Memory B cell (primary cell): ENCODE results near the gene SRPK1.
"Not testable (repeated sequence)": the region's sequence is repeated elsewhere in the genome, so short reads cannot be mapped to it uniquely, and the experiment has no call there.

Experiments used
- ATAC-seq: fragments of 150-1000 bp; cut with Tn5 transposase; 2 replicates; pipeline ENCODE4 v1.10.0; 2021; ENCODE audit warnings: low read depth, mild to moderate bottlenecking, moderate library complexity
- DNase-seq, 2 donors: peaks; one replicate each; pipeline ENCODE4 v3.0.0; 2022; ENCODE audit warnings: low spot score in 2 of 2
- H3K27ac Mint-ChIP-seq: one replicate; pipeline ENCODE4 v1.8.0; 2022; ENCODE audit warnings: mild to moderate bottlenecking, moderate library complexity, mixed read lengths
- H3K27me3 Mint-ChIP-seq: one replicate; pipeline ENCODE4 v1.8.0; 2022; ENCODE audit warnings: mixed read lengths
- H3K36me3 Mint-ChIP-seq: one replicate; pipeline ENCODE4 v1.8.0; 2022; ENCODE audit warnings: mild to moderate bottlenecking, mixed read lengths
- H3K4me1 Mint-ChIP-seq: one replicate; pipeline ENCODE4 v1.8.0; 2022; ENCODE audit warnings: mixed read lengths
- H3K4me3 Mint-ChIP-seq: one replicate; pipeline ENCODE4 v1.8.0; 2022; ENCODE audit warnings: mild to moderate bottlenecking, moderate library complexity, mixed read lengths
- H3K9me3 Mint-ChIP-seq: one replicate; pipeline ENCODE4 v1.8.0; 2022; ENCODE audit warnings: mixed read lengths

Gene SRPK1

GRCh38 chr6:35919827-35920751, 809 bp downstream of the SRPK1 start:
- Mint-ChIP-seq H3K27ac (peak overlapping the region; percentile 84), H3K9me3 (no peaks in the 10 kb centered on the region), H3K4me3 (peak overlapping the region; percentile 90), H3K27me3 (no peaks in the 10 kb centered on the region), H3K36me3 (peaks cover 2% of the 10 kb centered on the region), H3K4me1 (peaks cover 28% of the 10 kb centered on the region)
- DNase-seq: peak; percentile 7 to 21
- peak; percentile 50 for ATAC-seq

DNA sequence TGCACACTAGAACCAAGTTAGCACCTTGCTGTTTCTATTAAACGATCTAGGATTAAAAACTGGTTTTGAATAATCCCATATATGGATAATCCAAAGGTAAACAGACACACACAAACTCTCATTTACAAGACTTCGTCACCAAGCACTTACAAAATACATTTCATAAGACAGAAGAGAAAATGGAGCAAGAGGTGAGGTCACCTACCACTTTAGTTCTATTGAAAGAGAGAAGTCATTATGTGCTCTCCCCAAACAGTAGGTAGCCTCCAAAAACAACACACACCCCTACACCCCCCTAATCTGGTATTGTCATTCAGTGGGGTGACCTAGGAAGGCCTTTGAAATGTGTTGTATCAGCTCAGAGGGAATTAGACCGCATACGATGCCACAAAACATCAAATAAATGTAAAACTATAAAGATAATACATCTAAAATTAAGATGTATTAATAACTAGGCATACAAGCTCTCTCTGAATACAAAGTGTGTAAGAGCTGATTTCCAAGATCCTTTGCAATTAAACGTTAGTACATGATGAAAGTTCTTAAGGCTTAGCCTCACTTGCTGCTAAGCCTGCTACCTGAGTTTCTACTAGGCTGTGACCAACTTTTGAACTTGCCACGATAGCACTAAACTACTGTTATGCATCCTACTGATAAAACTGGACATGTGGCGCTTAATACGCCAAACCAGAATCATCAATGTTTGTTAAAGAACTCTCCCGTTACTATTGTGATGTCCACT, 1.6 kb downstream of the SRPK1 start:
- DNase-seq: no peak
- Mint-ChIP-seq H3K4me3 (peak overlapping the region; percentile 90), H3K9me3 (no peaks in the 10 kb centered on the region), H3K36me3 (peaks cover 4% of the 10 kb centered on the region), H3K27ac (peak overlapping the region; percentile 84), H3K4me1 (peaks cover 30% of the 10 kb centered on the region), H3K27me3 (no peaks in the 10 kb centered on the region)
- peak; percentile 3 for ATAC-seq

- not testable (repeated sequence) for H3K27ac Mint-ChIP-seq, DNase-seq, H3K9me3 Mint-ChIP-seq, H3K4me3 Mint-ChIP-seq, H3K27me3 Mint-ChIP-seq, ATAC-seq
- H3K36me3 Mint-ChIP-seq: peaks cover 13% of the 10 kb centered on the region
- H3K4me1 Mint-ChIP-seq: peaks cover 25% of the 10 kb centered on the region
Observed at GRCh38 chr6:35916893-35917292, 4.0 kb downstream of the SRPK1 start.

DNA sequence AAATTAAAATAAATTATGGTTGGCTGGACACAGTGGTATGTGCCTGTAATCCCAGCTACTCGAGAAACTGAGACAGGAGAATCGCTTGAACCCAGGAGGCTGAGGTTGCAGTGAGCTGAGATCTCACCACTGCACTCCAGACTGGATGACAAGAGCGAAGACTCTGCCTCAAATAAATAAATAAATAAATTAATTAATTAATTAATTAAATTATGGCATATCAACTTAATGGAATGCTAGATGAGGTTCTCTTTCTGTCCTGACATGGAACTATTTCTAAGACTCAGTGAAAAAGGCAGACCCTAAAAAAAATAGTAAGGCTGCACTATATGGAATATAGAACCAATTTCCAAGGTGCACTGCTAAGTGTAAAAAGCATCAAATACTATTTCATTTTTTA, 4.8 kb downstream of the SRPK1 start:
- peaks cover 1% of the 10 kb centered on the region for H3K9me3 Mint-ChIP-seq
- no peak for ATAC-seq
- H3K27ac Mint-ChIP-seq: no peak overlapping the region
- DNase-seq: no peak
- H3K27me3 Mint-ChIP-seq: no peaks in the 10 kb centered on the region
- peaks cover 25% of the 10 kb centered on the region for H3K4me1 Mint-ChIP-seq
- H3K4me3 Mint-ChIP-seq: no peak overlapping the region
- H3K36me3 Mint-ChIP-seq: peaks cover 15% of the 10 kb centered on the region

DNA sequence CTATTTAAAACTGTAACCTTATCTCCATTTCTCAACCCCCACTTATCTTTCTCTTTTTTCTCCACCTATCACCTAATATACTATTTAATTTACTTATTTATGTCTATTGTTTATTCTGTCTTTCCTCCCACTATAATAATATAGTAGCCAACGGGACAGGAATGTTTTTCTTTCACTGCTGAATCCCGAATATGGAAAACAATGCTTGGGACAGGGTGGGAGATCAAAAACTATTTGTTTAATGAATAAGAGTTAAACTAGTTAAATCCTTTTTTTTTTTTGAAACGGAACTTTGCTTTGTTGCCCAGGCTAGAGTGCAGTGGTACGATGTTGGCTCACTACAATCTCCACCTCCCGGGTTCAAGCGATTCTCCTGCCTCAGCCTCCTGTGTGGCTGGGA, 6.4 kb downstream of the SRPK1 start:
- ATAC-seq: no peak
- peaks cover 19% of the 10 kb centered on the region for H3K4me1 Mint-ChIP-seq
- peaks cover 26% of the 10 kb centered on the region for H3K36me3 Mint-ChIP-seq
- H3K4me3 Mint-ChIP-seq: no peak overlapping the region
- no peak overlapping the region for H3K27ac Mint-ChIP-seq
- no peak for DNase-seq
- H3K9me3 Mint-ChIP-seq: peaks cover 6% of the 10 kb centered on the region
- no peaks in the 10 kb centered on the region for H3K27me3 Mint-ChIP-seq

- peaks cover 16% of the 10 kb centered on the region for H3K9me3 Mint-ChIP-seq
- H3K4me3 Mint-ChIP-seq: no peak overlapping the region
- peaks cover 10% of the 10 kb centered on the region for H3K4me1 Mint-ChIP-seq
- no peak for DNase-seq
- H3K27ac Mint-ChIP-seq: no peak overlapping the region
- ATAC-seq: no peak
- no peaks in the 10 kb centered on the region for H3K27me3 Mint-ChIP-seq
- H3K36me3 Mint-ChIP-seq: peaks cover 42% of the 10 kb centered on the region
Observed at GRCh38 chr6:35911871-35912653, 8.8 kb downstream of the SRPK1 start.

GRCh38 chr6:35909571-35909970, 11.3 kb downstream of the SRPK1 start:
- DNase-seq, H3K4me3 Mint-ChIP-seq, H3K27ac Mint-ChIP-seq, ATAC-seq, H3K27me3 Mint-ChIP-seq: not testable (repeated sequence)
- Mint-ChIP-seq H3K9me3 (peaks cover 16% of the 10 kb centered on the region), H3K4me1 (peaks cover 12% of the 10 kb centered on the region), H3K36me3 (peaks cover 47% of the 10 kb centered on the region)

- not testable (repeated sequence) for ATAC-seq, H3K27me3 Mint-ChIP-seq, H3K4me3 Mint-ChIP-seq, DNase-seq, H3K27ac Mint-ChIP-seq
- peaks cover 16% of the 10 kb centered on the region for H3K9me3 Mint-ChIP-seq
- H3K36me3 Mint-ChIP-seq: peaks cover 48% of the 10 kb centered on the region
- peaks cover 10% of the 10 kb centered on the region for H3K4me1 Mint-ChIP-seq
Observed at GRCh38 chr6:35908753-35909401, 12.0 kb downstream of the SRPK1 start.

GRCh38 chr6:35907750-35908149, 13.1 kb downstream of the SRPK1 start:
- H3K9me3 Mint-ChIP-seq: peaks cover 16% of the 10 kb centered on the region
- DNase-seq (no peak), ATAC-seq (no peak)
- H3K27me3 Mint-ChIP-seq: no peaks in the 10 kb centered on the region
- H3K4me1 Mint-ChIP-seq: peaks cover 10% of the 10 kb centered on the region
- H3K27ac Mint-ChIP-seq: no peak overlapping the region
- H3K4me3 Mint-ChIP-seq: no peak overlapping the region
- peaks cover 43% of the 10 kb centered on the region for H3K36me3 Mint-ChIP-seq

GRCh38 chr6:35906499-35906846, 14.4 kb downstream of the SRPK1 start:
- no peak overlapping the region for H3K27ac Mint-ChIP-seq
- DNase-seq (no peak), ATAC-seq (no peak)
- peaks cover 38% of the 10 kb centered on the region for H3K36me3 Mint-ChIP-seq
- no peaks in the 10 kb centered on the region for H3K27me3 Mint-ChIP-seq
- peaks cover 16% of the 10 kb centered on the region for H3K9me3 Mint-ChIP-seq
- H3K4me3 Mint-ChIP-seq: no peak overlapping the region
- peaks cover 10% of the 10 kb centered on the region for H3K4me1 Mint-ChIP-seq

DNA sequence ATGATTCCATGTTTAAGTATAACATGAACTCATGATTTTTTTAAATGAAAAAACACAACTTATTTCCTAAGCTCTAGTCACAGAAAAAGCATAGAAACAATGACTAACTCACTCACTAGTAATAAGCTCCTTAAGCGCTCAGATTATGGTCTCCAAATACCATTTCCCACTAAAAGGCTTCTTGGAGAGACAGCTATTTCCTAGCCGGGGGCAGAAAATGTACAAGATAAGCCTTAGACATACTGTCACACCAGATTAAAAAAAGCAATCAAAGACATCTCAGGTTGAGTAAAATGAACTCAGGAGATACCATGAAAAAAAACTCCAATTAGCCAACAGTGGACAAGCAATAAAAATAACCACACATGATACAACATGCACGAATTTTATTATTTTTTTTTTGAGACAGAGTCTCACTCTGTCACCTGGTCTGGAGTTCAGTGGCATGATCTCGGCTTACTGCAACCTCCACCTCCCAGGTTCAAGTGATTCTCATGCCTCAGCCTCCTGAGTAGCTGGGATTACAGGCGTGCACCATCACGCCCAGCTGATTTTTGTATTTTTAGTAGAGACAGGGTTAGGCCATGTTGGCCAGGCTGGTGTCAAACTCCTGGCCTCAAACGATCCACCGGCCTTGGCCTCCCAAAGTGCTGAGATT, 14.9 kb downstream of the SRPK1 start:
- Mint-ChIP-seq H3K27me3 (no peaks in the 10 kb centered on the region), H3K4me3 (no peak overlapping the region), H3K9me3 (peaks cover 14% of the 10 kb centered on the region), H3K36me3 (peaks cover 38% of the 10 kb centered on the region), H3K27ac (no peak overlapping the region), H3K4me1 (peaks cover 10% of the 10 kb centered on the region)
- DNase-seq: no peak
- ATAC-seq: no peak

- Mint-ChIP-seq H3K36me3 (peaks cover 39% of the 10 kb centered on the region), H3K4me3 (no peak overlapping the region), H3K4me1 (peaks cover 14% of the 10 kb centered on the region), H3K9me3 (peaks cover 13% of the 10 kb centered on the region), H3K27me3 (no peaks in the 10 kb centered on the region), H3K27ac (no peak overlapping the region)
- no peak for DNase-seq
- no peak for ATAC-seq
Observed at GRCh38 chr6:35905141-35905785, 15.6 kb downstream of the SRPK1 start.

DNA sequence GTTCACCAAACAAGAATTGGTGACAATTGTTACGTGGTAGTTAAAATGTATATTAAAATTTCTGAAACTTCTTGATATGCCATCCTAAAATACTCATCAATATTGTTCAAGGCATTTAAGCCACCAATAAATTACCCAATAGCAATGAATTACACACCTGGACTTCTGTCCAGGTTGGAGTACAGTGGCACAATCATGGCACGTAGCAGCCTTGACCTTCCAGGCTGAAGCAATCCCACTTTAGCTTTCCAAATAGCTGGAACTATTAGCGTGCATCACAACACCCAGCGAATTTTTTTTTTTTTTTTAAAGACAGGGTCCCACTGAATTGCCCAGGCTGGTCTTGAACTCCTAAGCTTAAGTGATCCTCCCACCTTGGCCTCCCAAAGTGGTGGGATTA, 17.2 kb downstream of the SRPK1 start:
- Mint-ChIP-seq H3K36me3 (peaks cover 32% of the 10 kb centered on the region), H3K27me3 (no peaks in the 10 kb centered on the region)

More for the DNA sequence above, 17.2 kb downstream of the SRPK1 start:
- peaks cover 16% of the 10 kb centered on the region for H3K4me1 Mint-ChIP-seq
- ATAC-seq (no peak), DNase-seq (no peak)
- H3K27ac Mint-ChIP-seq: no peak overlapping the region
- peaks cover 10% of the 10 kb centered on the region for H3K9me3 Mint-ChIP-seq
- no peak overlapping the region for H3K4me3 Mint-ChIP-seq
